SK-N-SH (cell line): ENCODE results near the gene DNAH6. TPM values are rescaled to one million over a fixed set of nuclear protein-coding genes. Genes with fewer than 3 reads are reported as not detected.

Experiments
- CTCF ChIA-PET: fragments of 300-600, 350-600 bp; formaldehyde crosslinking; extraction: SDS; loops from one replicate; lab custom pipeline; 2021; lab: Yijun Ruan, JAX
- POLR2A ChIA-PET: fragments of 350-600 bp; sonication (Branson Sonifier 250); formaldehyde crosslinking; extraction: SDS; loops from one replicate; lab custom pipeline; 2020; ENCODE audit warnings: antibody characterized with exemption, inconsistent platforms; lab: Yijun Ruan, JAX
- DNase-seq: peaks from one replicate; pipeline ENCODE4 v3.0.0; 2012
- H2AFZ ChIP-seq: fragments of 200-600 bp; sonication (generic); 2 replicates; pipeline ENCODE4 v1.8.1; 2016; ENCODE audit warnings: antibody characterized with exemption, mild to moderate bottlenecking, low read depth
- H3F3A ChIP-seq: fragments of 200-600 bp; sonication (generic); replicated peaks from 2 replicates; pipeline ENCODE3; 2016; ENCODE audit warnings: antibody characterized with exemption, mild to moderate bottlenecking; ENCODE audit not compliant: insufficient read depth
- H3K27ac ChIP-seq, 2 experiments: fragments of 200-500 bp in 1 of 2; fragments of 200-600 bp in 1 of 2; sonication (Bioruptor generic) in 1 of 2; sonication (generic), shearing (Covaris generic) in 1 of 2; 2 replicates each; pipeline versions ENCODE4 v1.5.1 to v1.6.1; 2014 to 2016; ENCODE audit warnings: low read depth in 2 of 2, inconsistent platforms in 1 of 2, low read length in 1 of 2, mild to moderate bottlenecking in 1 of 2, mixed read lengths in 1 of 2
- H3K27me3 ChIP-seq: fragments of 200-600 bp; sonication (generic), shearing (Covaris generic); 2 replicates; pipeline ENCODE4 v1.6.1; 2016; ENCODE audit warnings: mixed run types; ENCODE audit not compliant: insufficient read depth
- H3K36me3 ChIP-seq, 2 experiments: fragments of 200-500 bp in 1 of 2; fragments of 200-600 bp in 1 of 2; sonication (Bioruptor generic) in 1 of 2; sonication (generic) in 1 of 2; replicated peaks in 1 of 2; 2 replicates each; pipeline versions ENCODE3 to v1.5.1; 2014 to 2016; ENCODE audit warnings: low read length in 1 of 2, mild to moderate bottlenecking in 1 of 2; ENCODE audit not compliant: insufficient read depth in 2 of 2, control insufficient read depth in 1 of 2
- H3K4me1 ChIP-seq, 2 experiments: fragments of 200-500 bp in 1 of 2; fragments of 200-600 bp in 1 of 2; sonication (Bioruptor generic) in 1 of 2; sonication (generic), shearing (Covaris generic) in 1 of 2; 2 replicates each; pipeline versions ENCODE4 v1.5.1 to v1.6.1; 2014 to 2016; ENCODE audit warnings: low read depth in 1 of 2, low read length in 1 of 2, mixed run types in 1 of 2; ENCODE audit not compliant: insufficient read depth in 2 of 2, control insufficient read depth in 1 of 2
- H3K4me2 ChIP-seq: fragments of 200-600 bp; sonication (generic), shearing (Covaris generic); 2 replicates; pipeline ENCODE4 v1.6.1; 2017; ENCODE audit warnings: mixed run types
- H3K4me3 ChIP-seq, 2 experiments: fragments of 200-500 bp in 1 of 2; fragments of 200-600 bp in 1 of 2; sonication (Bioruptor generic) in 1 of 2; sonication (generic), shearing (Covaris generic) in 1 of 2; 2 replicates each; pipeline versions ENCODE4 v1.5.1 to v1.8.1; 2014 to 2016; ENCODE audit warnings: low read depth in 2 of 2, inconsistent platforms in 1 of 2, low read length in 1 of 2, mild to moderate bottlenecking in 1 of 2, mixed read lengths in 1 of 2, moderate library complexity in 1 of 2
- H3K79me2 ChIP-seq: fragments of 200-600 bp; sonication (generic); 2 replicates; pipeline ENCODE4 v1.8.1; 2017; ENCODE audit warnings: mild to moderate bottlenecking; ENCODE audit not compliant: insufficient read depth
- H3K9ac ChIP-seq: fragments of 200-600 bp; sonication (generic); 2 replicates; pipeline ENCODE4 v1.6.1; 2017; ENCODE audit warnings: mixed run types
- H3K9me2 ChIP-seq: fragments of 200-600 bp; sonication (generic); 2 replicates; pipeline ENCODE4 v1.6.1; 2017; ENCODE audit warnings: mixed run types
- H3K9me3 ChIP-seq: fragments of 200-600 bp; sonication (generic); 2 replicates; pipeline ENCODE4 v1.6.1; 2017; ENCODE audit warnings: mixed run types, mild to moderate bottlenecking, moderate library complexity
- H4K20me1 ChIP-seq: fragments of 200-600 bp; sonication (generic); 2 replicates; pipeline ENCODE4 v1.6.1; 2017; ENCODE audit warnings: mild to moderate bottlenecking, mixed run types; ENCODE audit not compliant: insufficient read depth
- CHD2 ChIP-seq: fragments of 150-350 bp; IDR thresholded peaks from 2 replicates; pipeline ENCODE4 v1.6.1; 2018; ENCODE audit warnings: low read length; ENCODE audit not compliant: partially characterized antibody
- CTCF ChIP-seq: fragments of 200-600 bp; sonication (generic); IDR thresholded peaks from 2 replicates; pipeline ENCODE4 v1.6.1; 2017; ENCODE audit warnings: antibody characterized with exemption, mild to moderate bottlenecking, moderate library complexity
- EP300 ChIP-seq, 2 experiments: IDR thresholded peaks; 2 replicates each; pipeline versions ENCODE4 v1.4.0 to v1.6.1; 2012; ENCODE audit warnings: borderline replicate concordance in 1 of 2, low read depth in 1 of 2, low read length in 1 of 2
- FOXM1 ChIP-seq: IDR thresholded peaks from 2 replicates; pipeline ENCODE4 v1.4.0; 2012; ENCODE audit warnings: low read depth, mild to moderate bottlenecking
- GABPA ChIP-seq: IDR thresholded peaks from 2 replicates; pipeline ENCODE4 v1.4.0; 2012; ENCODE audit warnings: low read depth, mild to moderate bottlenecking
- IRF3 ChIP-seq: fragments of 150-350 bp; IDR thresholded peaks from 2 replicates; pipeline ENCODE4 v1.6.1; 2016; ENCODE audit warnings: mild to moderate bottlenecking, low read depth, low read length
- JUND ChIP-seq: IDR thresholded peaks from 2 replicates; pipeline ENCODE4 v1.4.0; 2012
- MAX ChIP-seq: IDR thresholded peaks from 2 replicates; pipeline ENCODE4 v1.4.0; 2012; ENCODE audit warnings: low read depth
- NFIC ChIP-seq: IDR thresholded peaks from 2 replicates; pipeline ENCODE4 v1.4.0; 2012; ENCODE audit warnings: borderline replicate concordance
- NRF1 ChIP-seq: IDR thresholded peaks from 2 replicates; pipeline ENCODE4 v1.6.1; 2012; ENCODE audit warnings: low read depth, mild to moderate bottlenecking, low read length
- PBX3 ChIP-seq: IDR thresholded peaks from 2 replicates; pipeline ENCODE4; 2012
- POLR2AphosphoS5 ChIP-seq: IDR thresholded peaks from 2 replicates; pipeline ENCODE4 v1.6.1; 2012; ENCODE audit warnings: low read depth, low read length
- RFX5 ChIP-seq: IDR thresholded peaks from 2 replicates; pipeline ENCODE4 v1.6.1; 2012; ENCODE audit warnings: mild to moderate bottlenecking, improper control_type of control experiment, low read length
- SIN3A ChIP-seq: IDR thresholded peaks from 2 replicates; pipeline ENCODE4 v1.6.1; 2012; ENCODE audit warnings: low read depth, mild to moderate bottlenecking, low read length, moderate library complexity, borderline replicate concordance
- SMC3 ChIP-seq: IDR thresholded peaks from 2 replicates; pipeline ENCODE4 v1.6.1; 2012; ENCODE audit warnings: low read depth, low read length, improper control_type of control experiment
- TAF1 ChIP-seq: IDR thresholded peaks from 2 replicates; pipeline ENCODE4 v1.6.1; 2012; ENCODE audit warnings: low read depth, mild to moderate bottlenecking, low read length, moderate library complexity, borderline replicate concordance
- TEAD4 ChIP-seq: IDR thresholded peaks from 2 replicates; pipeline ENCODE4 v1.4.0; 2012; ENCODE audit warnings: mild to moderate bottlenecking, borderline replicate concordance; ENCODE audit not compliant: insufficient read depth
- WGBS: methylation state at CpG from one replicate; pipeline ENCODE4 v1.1.6; 2017; ENCODE audit warnings: low lambda C conversion rate; 5-methylcytosine and 5-hydroxymethylcytosine counted together
- polyA plus RNA-seq, 3 experiments: library from polyadenylated mRNA; depleted of rRNA; stranded (reverse); fragments of >200 nt; gene quantifications; 2 replicates each; pipeline ENCODE4 v1.2.3, GENCODE V29; 2012

The DNAH6 gene
- polyA plus RNA-seq, 1 of the 3 experiments (the other 2 are of a cell fraction): 0.03 TPM

- Histone ChIP-seq H3K9me3 (no peaks in the 10 kb centered on the region), H3K9me2 (no peaks in the 10 kb centered on the region), H3F3A (no peaks in the 10 kb centered on the region), H3K4me2 (no peak overlapping the region), H2AFZ (no peak overlapping the region), H4K20me1 (no peaks in the 10 kb centered on the region), H3K36me3 (no peaks in the 10 kb centered on the region), H3K79me2 (no peaks in the 10 kb centered on the region), H3K9ac (no peak overlapping the region), H3K4me3 (no peak overlapping the region), H3K27me3 (no peaks in the 10 kb centered on the region; the same call in 1 of the 2 replicates), H3K4me1 (no peaks in the 10 kb centered on the region), H3K27ac (no peak overlapping the region)
- ChIA-PET CTCF (interaction anchor here (0.6 kb wide), 1 partner anchor 735 kb away, joined by 3 read pairs; no protein-coding TSS in a partner anchor), POLR2A (no interaction called here)
- 17% methylated on average over 2 of the region's 2 CpGs for WGBS
- DNase-seq: no peak
- no peak for TF ChIP-seq TEAD4
- TF ChIP-seq FOXM1: no peak
- no peak for TF ChIP-seq CTCF
- no peak for TF ChIP-seq GABPA
- no peak for TF ChIP-seq NFIC
- TF ChIP-seq MAX: no peak
- TF ChIP-seq SMC3: no peak
- TF ChIP-seq POLR2AphosphoS5: no peak
- TF ChIP-seq EP300 (IDR thresholded peaks at IDR 0.05; ENCODE audit: borderline replicate concordance in 1 of 2, low read depth in 1 of 2, low read length in 1 of 2): no peak
- no peak for TF ChIP-seq NRF1
- TF ChIP-seq RFX5: no peak
- no peak for TF ChIP-seq CHD2
These were observed 285.5 kb downstream of the DNAH6 start for GRCh38 chr2:84801811-84802210.

- Histone ChIP-seq H3K4me1 (no peaks in the 10 kb centered on the region), H3K9me3 (no peaks in the 10 kb centered on the region), H3K36me3 (no peaks in the 10 kb centered on the region), H3K4me2 (no peak overlapping the region), H3K79me2 (no peaks in the 10 kb centered on the region), H3K27ac (no peak overlapping the region), H3K4me3 (no peak overlapping the region), H3F3A (no peaks in the 10 kb centered on the region), H4K20me1 (no peaks in the 10 kb centered on the region), H2AFZ (no peak overlapping the region), H3K9ac (no peak overlapping the region), H3K27me3 (no peaks in the 10 kb centered on the region), H3K9me2 (no peaks in the 10 kb centered on the region)
- DNase-seq: no peak
- ChIA-PET POLR2A (no interaction called here), CTCF (no interaction called here)
- 15% methylated on average over 1 of the region's 1 CpG for WGBS
- TF ChIP-seq SIN3A (no peak), IRF3 (no peak), TAF1 (no peak), JUND (no peak), PBX3 (no peak)
These were observed 289.1 kb downstream of the DNAH6 start for GRCh38 chr2:84805250-84805958.
